ENCODE measurements around the gene ACSM3. TPM values are rescaled to one million over a fixed set of nuclear protein-coding genes. Genes with fewer than 3 reads are reported as not detected.

Gene ACSM3
- total RNA-seq, 3 donors from 2014 or later: 0.80 to 60.2 (median 22.9) TPM

- DNase-seq (ENCODE audit: low spot score in 2 of 2): no peak
- Histone ChIP-seq H3K27ac (no peak overlapping the region), H3K27me3 (no peaks in the 10 kb centered on the region), H3K4me1 (no peaks in the 10 kb centered on the region), H3K9me3 (no peaks in the 10 kb centered on the region), H3K36me3 (no peaks in the 10 kb centered on the region), H3K4me3 (no peak overlapping the region)
- TF ChIP-seq CTCF (IDR thresholded peaks at IDR 0.05) (no peak), POLR2AphosphoS5 (IDR thresholded peaks at IDR 0.05) (no peak), POLR2A (IDR thresholded peaks at IDR 0.05) (no peak)
- intact Hi-C loops (cut with DNase I; ENCODE audit: low total_unique reads): no loop called here
Measured at GRCh38 chr16:20766294-20766693, 2.5 kb downstream of the ACSM3 start.

- no peak for DNase-seq (ENCODE audit: low spot score in 2 of 2)
- intact Hi-C loops (cut with DNase I; ENCODE audit: low total_unique reads): no loop called here
- H3K36me3 ChIP-seq: no peaks in the 10 kb centered on the region
- TF ChIP-seq POLR2A (IDR thresholded peaks at IDR 0.05): no peak
- no peak for TF ChIP-seq POLR2AphosphoS5 (IDR thresholded peaks at IDR 0.05)
- no peak for TF ChIP-seq CTCF (IDR thresholded peaks at IDR 0.05)
- H3K9me3 ChIP-seq: no peaks in the 10 kb centered on the region
- H3K4me3 ChIP-seq: no peak overlapping the region
- H3K27me3 ChIP-seq: no peaks in the 10 kb centered on the region
- H3K4me1 ChIP-seq: no peaks in the 10 kb centered on the region
- H3K27ac ChIP-seq: no peak overlapping the region
Measured at GRCh38 chr16:20767577-20767976, 3.8 kb downstream of the ACSM3 start.

GRCh38 chr16:20768121-20768520, 4.3 kb downstream of the ACSM3 start:
- intact Hi-C loops (cut with DNase I; ENCODE audit: low total_unique reads): no loop called here
- Histone ChIP-seq H3K9me3 (no peaks in the 10 kb centered on the region), H3K4me3 (no peak overlapping the region), H3K27ac (no peak overlapping the region), H3K27me3 (no peaks in the 10 kb centered on the region), H3K4me1 (no peaks in the 10 kb centered on the region), H3K36me3 (no peaks in the 10 kb centered on the region)
- DNase-seq (ENCODE audit: low spot score in 2 of 2): no peak
- TF ChIP-seq CTCF (IDR thresholded peaks at IDR 0.05) (no peak), POLR2AphosphoS5 (IDR thresholded peaks at IDR 0.05) (no peak), POLR2A (IDR thresholded peaks at IDR 0.05) (no peak)

GRCh38 chr16:20768818-20769217, 5.0 kb downstream of the ACSM3 start:
- no peak overlapping the region for H3K4me3 ChIP-seq
- H3K27ac ChIP-seq: no peak overlapping the region
- intact Hi-C loops (cut with DNase I; ENCODE audit: low total_unique reads): no loop called here
- no peak for DNase-seq (ENCODE audit: low spot score in 2 of 2)
- no peak for TF ChIP-seq CTCF (IDR thresholded peaks at IDR 0.05)
- H3K27me3 ChIP-seq: no peaks in the 10 kb centered on the region
- no peaks in the 10 kb centered on the region for H3K36me3 ChIP-seq
- H3K9me3 ChIP-seq: no peaks in the 10 kb centered on the region
- no peaks in the 10 kb centered on the region for H3K4me1 ChIP-seq

GRCh38 chr16:20773679-20774078, 9.9 kb downstream of the ACSM3 start:
- Histone ChIP-seq H3K27ac (no peak overlapping the region), H3K27me3 (no peaks in the 10 kb centered on the region), H3K36me3 (no peaks in the 10 kb centered on the region), H3K9me3 (no peaks in the 10 kb centered on the region), H3K4me1 (no peaks in the 10 kb centered on the region), H3K4me3 (no peak overlapping the region)
- no peak for DNase-seq (ENCODE audit: low spot score in 2 of 2)
- TF ChIP-seq POLR2AphosphoS5 (IDR thresholded peaks at IDR 0.05) (no peak), POLR2A (IDR thresholded peaks at IDR 0.05) (no peak), CTCF (IDR thresholded peaks at IDR 0.05) (no peak)
- intact Hi-C loops (cut with DNase I; ENCODE audit: low total_unique reads): no loop called here

Data from breast epithelium (tissue), 4 donors.